ENCODE measurements around the gene PCSK4.
A peak's percentile ranks its signal among the peaks of the same experiment; 100 is the strongest.

Gene PCSK4

DNA sequence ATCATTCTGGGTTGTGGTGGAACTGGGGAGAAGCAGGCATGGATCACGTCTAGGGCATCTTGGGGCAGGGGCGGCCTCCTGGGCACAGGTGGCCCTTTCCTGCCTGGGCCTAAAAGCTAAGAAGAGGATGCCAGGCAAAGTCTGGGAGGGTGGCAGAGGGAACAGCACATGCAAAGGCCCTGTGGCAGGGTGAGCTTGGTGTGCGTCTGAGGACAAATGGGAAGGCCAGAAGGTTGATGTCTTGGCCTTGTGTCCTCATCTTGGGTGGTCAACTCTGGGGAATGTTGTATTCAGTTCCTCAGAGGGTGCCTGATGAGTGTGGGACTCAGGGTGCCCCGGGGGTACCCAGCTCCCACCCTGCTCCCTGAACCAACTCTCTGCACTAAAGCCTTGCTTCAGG lies 28.3 kb upstream of the PCSK4 start:
- no peaks in the 10 kb centered on the region for H3K36me3 ChIP-seq (ENCODE audit: control insufficient read depth, insufficient read depth, low read length)

DNA sequence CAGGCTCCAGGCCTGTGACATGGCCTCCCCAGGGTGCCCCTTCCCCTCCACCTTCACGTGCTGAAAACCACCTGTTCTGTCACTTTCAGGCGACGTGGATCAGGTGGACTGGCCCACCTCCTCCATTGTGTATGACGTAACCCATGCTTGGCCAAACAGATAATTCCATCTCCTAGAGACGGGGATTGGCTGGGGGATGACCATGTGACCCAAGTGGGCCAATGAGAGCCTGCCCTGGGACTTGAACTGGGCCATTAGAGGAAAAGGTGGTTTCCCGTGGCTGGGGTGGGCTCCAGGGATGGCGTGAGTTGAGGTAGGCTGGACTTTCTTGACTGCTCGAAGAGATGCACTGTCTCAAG lies 26.2 kb upstream of the PCSK4 start:
- no peak for DNase-seq (ENCODE audit: extremely low read depth, insufficient read length)
- H3K27me3 ChIP-seq (replicated peaks; ENCODE audit: control insufficient read depth, insufficient read depth, low read length), result no peaks in the 10 kb centered on the region
- TF ChIP-seq, protein P1, sequence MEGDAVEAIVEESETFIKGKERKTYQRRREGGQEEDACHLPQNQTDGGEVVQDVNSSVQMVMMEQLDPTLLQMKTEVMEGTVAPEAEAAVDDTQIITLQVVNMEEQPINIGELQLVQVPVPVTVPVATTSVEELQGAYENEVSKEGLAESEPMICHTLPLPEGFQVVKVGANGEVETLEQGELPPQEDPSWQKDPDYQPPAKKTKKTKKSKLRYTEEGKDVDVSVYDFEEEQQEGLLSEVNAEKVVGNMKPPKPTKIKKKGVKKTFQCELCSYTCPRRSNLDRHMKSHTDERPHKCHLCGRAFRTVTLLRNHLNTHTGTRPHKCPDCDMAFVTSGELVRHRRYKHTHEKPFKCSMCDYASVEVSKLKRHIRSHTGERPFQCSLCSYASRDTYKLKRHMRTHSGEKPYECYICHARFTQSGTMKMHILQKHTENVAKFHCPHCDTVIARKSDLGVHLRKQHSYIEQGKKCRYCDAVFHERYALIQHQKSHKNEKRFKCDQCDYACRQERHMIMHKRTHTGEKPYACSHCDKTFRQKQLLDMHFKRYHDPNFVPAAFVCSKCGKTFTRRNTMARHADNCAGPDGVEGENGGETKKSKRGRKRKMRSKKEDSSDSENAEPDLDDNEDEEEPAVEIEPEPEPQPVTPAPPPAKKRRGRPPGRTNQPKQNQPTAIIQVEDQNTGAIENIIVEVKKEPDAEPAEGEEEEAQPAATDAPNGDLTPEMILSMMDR (IDR thresholded peaks at IDR 0.05; ENCODE audit: insufficient read depth, low read length, poor library complexity, severe bottlenecking), result no peak
- H3K36me3 ChIP-seq (ENCODE audit: control insufficient read depth, insufficient read depth, low read length), result no peaks in the 10 kb centered on the region
- no peak overlapping the region for H3K4me3 ChIP-seq (replicated peaks; ENCODE audit: low read depth, low read length)

More for the DNA sequence above, 28.3 kb upstream of the PCSK4 start:
- H3K27me3 ChIP-seq (replicated peaks; ENCODE audit: control insufficient read depth, insufficient read depth, low read length), result no peaks in the 10 kb centered on the region
- no peak overlapping the region for H3K4me3 ChIP-seq (replicated peaks; ENCODE audit: low read depth, low read length)
- TF ChIP-seq, protein P1 (IDR thresholded peaks at IDR 0.05; ENCODE audit: insufficient read depth, low read length, poor library complexity, severe bottlenecking), result no peak
- no peak for DNase-seq (ENCODE audit: extremely low read depth, insufficient read length)

DNA sequence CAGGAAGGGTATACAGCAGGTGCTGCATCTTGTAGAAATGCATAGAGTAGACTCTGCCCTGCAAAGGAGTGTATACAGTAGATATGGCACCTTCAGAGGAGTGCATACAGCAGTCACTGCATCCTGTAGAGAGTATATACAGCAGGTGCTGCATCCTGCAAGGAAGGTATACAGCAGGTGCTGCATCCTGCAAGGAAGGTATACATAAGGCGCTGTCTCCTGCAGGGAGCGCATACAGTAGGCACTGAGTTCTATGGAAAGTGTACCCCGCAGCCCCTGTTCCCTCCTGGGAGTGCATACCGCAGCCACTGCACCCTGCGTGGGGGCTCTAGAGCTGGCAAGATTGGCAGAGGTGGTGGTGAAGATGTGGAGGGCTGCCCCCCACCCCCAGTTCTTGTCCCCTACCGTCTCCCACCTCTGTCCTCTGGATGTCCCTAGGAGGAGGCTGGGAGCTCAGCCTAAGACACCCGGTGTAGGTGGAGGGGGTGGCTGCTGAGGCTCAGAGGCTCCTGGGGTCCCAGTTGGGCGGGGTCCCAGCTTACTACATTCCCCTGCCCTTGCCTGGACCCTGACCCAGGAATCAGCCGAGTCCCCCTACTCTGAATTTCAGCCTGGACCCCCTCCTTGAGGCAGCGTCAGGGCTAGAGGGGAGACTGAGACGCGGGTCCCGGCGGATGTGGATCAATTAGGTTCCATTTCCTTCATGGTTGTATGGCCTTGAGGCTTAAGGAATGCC lies 25.0 kb upstream of the PCSK4 start:
- DNase-seq (ENCODE audit: extremely low read depth, insufficient read length), result no peak
- no peak overlapping the region for H3K4me3 ChIP-seq (replicated peaks; ENCODE audit: low read depth, low read length)
- TF ChIP-seq, protein P1 (IDR thresholded peaks at IDR 0.05; ENCODE audit: insufficient read depth, low read length, poor library complexity, severe bottlenecking), result no peak
- no peaks in the 10 kb centered on the region for H3K27me3 ChIP-seq (replicated peaks; ENCODE audit: control insufficient read depth, insufficient read depth, low read length)
- H3K36me3 ChIP-seq (ENCODE audit: control insufficient read depth, insufficient read depth, low read length), result no peaks in the 10 kb centered on the region

DNA sequence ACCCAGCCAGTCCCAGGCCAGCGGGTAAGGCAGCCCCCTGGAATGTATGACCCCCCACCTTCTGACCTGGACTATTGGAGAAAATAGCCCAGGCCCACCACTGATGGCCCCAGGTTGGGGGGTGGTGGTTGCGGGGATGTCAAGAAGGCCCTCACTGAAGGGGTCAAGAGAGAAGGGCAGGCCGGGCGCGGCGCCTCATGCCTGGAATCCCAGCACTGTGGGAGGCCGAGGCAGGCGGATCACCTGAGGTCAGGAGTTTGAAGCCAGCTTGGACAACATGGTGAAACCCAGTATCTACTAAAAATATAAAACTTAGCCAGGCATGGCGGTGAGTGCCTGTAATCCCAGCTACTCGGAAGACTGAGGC lies 24.1 kb upstream of the PCSK4 start:
- Histone ChIP-seq H3K4me3 (replicated peaks; ENCODE audit: low read depth, low read length) (no peak overlapping the region), H3K27me3 (replicated peaks; ENCODE audit: control insufficient read depth, insufficient read depth, low read length) (no peaks in the 10 kb centered on the region; the same call in 1 of the 2 replicates), H3K36me3 (ENCODE audit: control insufficient read depth, insufficient read depth, low read length) (no peaks in the 10 kb centered on the region)
- TF ChIP-seq, protein P1 (IDR thresholded peaks at IDR 0.05; ENCODE audit: insufficient read depth, low read length, poor library complexity, severe bottlenecking), result no peak
- no peak for DNase-seq (ENCODE audit: extremely low read depth, insufficient read length)

DNA sequence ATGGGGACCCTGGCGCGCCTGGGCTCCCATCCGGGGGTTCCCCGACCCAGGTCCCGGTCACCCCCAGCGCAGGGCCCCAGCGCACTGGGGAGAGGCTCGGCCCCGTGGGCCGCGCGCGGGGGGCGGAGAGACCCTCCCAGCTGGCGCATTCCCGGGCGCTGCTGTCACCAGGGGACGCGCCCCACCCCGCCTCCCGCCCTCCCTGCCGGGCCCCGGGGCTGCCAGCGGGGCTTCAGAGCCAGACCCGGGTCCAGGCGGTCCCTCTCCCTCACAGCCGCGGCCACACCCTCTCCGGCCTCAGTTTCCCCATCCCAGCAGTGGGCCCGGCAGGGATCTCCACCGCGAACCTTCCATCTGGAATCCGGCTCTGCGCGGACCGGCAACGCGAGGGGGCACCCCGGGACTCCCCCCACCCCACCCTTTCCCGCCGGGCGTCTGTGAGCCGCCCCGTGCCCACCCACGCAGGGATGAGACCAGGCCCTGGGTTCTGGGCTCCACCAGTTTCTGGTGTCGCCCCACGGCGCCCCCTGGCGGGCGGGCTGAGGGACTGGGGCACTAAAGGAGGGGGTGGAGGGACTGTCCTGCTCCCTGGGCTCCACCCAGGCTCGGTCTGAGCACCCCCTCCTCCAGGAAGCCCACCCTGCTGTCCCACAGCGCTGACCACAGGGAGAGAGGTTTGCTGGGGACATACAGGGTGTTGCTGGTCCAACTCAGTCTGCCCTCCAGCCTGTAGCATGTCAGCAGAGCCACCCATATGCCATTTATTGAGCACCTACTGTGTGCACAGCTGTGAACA lies 23.5 kb upstream of the PCSK4 start:
- no peaks in the 10 kb centered on the region; the same call in 1 of the 2 replicates for H3K27me3 ChIP-seq (replicated peaks; ENCODE audit: control insufficient read depth, insufficient read depth, low read length)

More for the DNA sequence above, 23.5 kb upstream of the PCSK4 start:
- peak; percentile 62 for DNase-seq (ENCODE audit: extremely low read depth, insufficient read length)
- H3K36me3 ChIP-seq (ENCODE audit: control insufficient read depth, insufficient read depth, low read length), result no peaks in the 10 kb centered on the region
- peak overlapping the region; percentile 50 for H3K4me3 ChIP-seq (replicated peaks; ENCODE audit: low read depth, low read length)
- TF ChIP-seq, protein P1 (IDR thresholded peaks at IDR 0.05; ENCODE audit: insufficient read depth, low read length, poor library complexity, severe bottlenecking), result peak; percentile 92

Data from GM06990 (cell line).